G401.6 (cell line): ENCODE measurements around the gene ADAM15.
A peak's percentile ranks its signal among the peaks of the same experiment; 100 is the strongest.

ENCODE experiments used
- FAIRE-seq: peaks from 2 replicates; lab custom pipeline; 2012; peaks lifted over from hg19 to GRCh38; lab: Jason Lieb, UNC

Gene ADAM15

GRCh38 chr1:155012026-155012546 lies 39.0 kb upstream of the ADAM15 start:
- no peak for FAIRE-seq

- FAIRE-seq: no peak
Observed at GRCh38 chr1:155012776-155013602, 38.1 kb upstream of the ADAM15 start.

GRCh38 chr1:155013632-155014031 lies 37.5 kb upstream of the ADAM15 start:
- FAIRE-seq: no peak

GRCh38 chr1:155014709-155015508 lies 36.2 kb upstream of the ADAM15 start:
- FAIRE-seq: no peak

GRCh38 chr1:155015527-155016230 lies 35.4 kb upstream of the ADAM15 start:
- no peak for FAIRE-seq

GRCh38 chr1:155016231-155016831 lies 34.8 kb upstream of the ADAM15 start:
- FAIRE-seq: no peak

- peak; percentile 95 for FAIRE-seq
Observed at GRCh38 chr1:155017041-155017945, 33.8 kb upstream of the ADAM15 start.

GRCh38 chr1:155017946-155018316 lies 33.2 kb upstream of the ADAM15 start:
- no peak for FAIRE-seq

GRCh38 chr1:155018617-155019348 lies 32.3 kb upstream of the ADAM15 start:
- FAIRE-seq: no peak

- FAIRE-seq: no peak
Observed at GRCh38 chr1:155019377-155020245, 31.5 kb upstream of the ADAM15 start.

- FAIRE-seq: no peak
Observed at GRCh38 chr1:155022136-155022926, 28.8 kb upstream of the ADAM15 start.

- FAIRE-seq: no peak
Observed at GRCh38 chr1:155022927-155023236, 28.2 kb upstream of the ADAM15 start.

GRCh38 chr1:155023627-155024026 lies 27.5 kb upstream of the ADAM15 start:
- no peak for FAIRE-seq

- FAIRE-seq: no peak
Observed at GRCh38 chr1:155024315-155024714, 26.8 kb upstream of the ADAM15 start.

GRCh38 chr1:155026154-155026553 lies 25.0 kb upstream of the ADAM15 start:
- FAIRE-seq: no peak

- FAIRE-seq: no peak
Observed at GRCh38 chr1:155026588-155026987, 24.5 kb upstream of the ADAM15 start.

GRCh38 chr1:155029513-155030242 lies 21.4 kb upstream of the ADAM15 start:
- no peak for FAIRE-seq

GRCh38 chr1:155030243-155030795 lies 20.8 kb upstream of the ADAM15 start:
- no peak for FAIRE-seq
